NCI-H2171 treated with DMSO at 0.1 percent for 48 hours (cell line): Measurements from ENCODE around the gene TRIO.

Experiments used
- DNase-seq: peaks from one replicate; lab custom pipeline; 2025; lab: John Stamatoyannopoulos, UW

TRIO gene

DNA sequence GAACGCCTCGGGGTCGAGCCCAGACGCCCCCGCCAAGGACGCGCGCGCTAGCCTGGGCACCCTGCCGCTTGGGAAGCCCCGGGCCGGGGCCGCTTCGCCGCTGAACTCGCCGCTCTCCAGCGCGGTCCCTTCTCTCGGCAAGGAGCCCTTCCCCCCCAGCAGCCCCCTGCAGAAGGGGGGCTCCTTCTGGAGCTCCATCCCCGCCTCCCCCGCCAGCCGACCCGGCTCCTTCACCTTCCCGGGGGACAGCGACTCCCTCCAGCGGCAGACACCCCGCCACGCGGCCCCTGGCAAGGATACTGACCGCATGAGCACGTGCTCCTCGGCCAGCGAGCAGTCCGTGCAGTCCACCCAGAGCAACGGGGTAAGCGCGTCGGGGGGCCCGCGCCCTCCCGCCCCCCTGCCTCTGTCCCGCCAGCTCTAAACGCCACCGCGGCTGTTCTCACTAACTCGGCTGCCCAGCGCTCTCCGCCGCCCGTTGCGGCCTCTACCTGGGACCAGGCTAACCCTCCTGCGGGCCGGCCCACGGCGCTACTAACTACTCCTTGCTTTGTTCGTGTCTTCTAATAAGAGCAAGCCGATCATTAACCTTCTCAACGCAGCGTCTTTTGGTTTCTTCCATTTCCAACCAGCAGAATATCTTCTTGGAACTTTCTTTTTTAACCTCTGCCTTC lies 344.9 kb downstream of the TRIO start:
- DNase-seq = no peak

DNA sequence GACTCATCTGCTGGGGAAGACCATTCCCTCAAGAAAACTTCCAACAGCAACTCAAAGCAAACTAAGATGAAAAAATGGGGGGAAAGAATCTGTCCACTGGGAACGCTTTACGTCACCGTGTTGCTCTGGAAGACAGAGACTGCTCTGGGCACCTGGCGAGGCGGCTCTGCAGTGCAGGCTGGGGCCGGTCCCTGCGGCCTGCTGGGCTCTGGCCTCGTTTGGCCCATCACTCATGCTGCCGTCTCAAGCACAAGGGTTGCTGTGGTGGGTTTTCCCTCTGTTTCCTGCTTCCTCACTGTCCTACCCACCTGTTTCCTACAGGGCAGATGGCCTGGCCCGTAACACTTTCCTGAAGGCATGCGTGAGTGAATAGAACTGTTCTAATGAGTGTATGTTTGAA lies 345.6 kb downstream of the TRIO start:
- DNase-seq = no peak

GRCh38 chr5:14489643-14490042 lies 346.5 kb downstream of the TRIO start:
- DNase-seq = no peak

- DNase-seq = no peak
These were observed 347.2 kb downstream of the TRIO start for GRCh38 chr5:14490309-14490711.

DNA sequence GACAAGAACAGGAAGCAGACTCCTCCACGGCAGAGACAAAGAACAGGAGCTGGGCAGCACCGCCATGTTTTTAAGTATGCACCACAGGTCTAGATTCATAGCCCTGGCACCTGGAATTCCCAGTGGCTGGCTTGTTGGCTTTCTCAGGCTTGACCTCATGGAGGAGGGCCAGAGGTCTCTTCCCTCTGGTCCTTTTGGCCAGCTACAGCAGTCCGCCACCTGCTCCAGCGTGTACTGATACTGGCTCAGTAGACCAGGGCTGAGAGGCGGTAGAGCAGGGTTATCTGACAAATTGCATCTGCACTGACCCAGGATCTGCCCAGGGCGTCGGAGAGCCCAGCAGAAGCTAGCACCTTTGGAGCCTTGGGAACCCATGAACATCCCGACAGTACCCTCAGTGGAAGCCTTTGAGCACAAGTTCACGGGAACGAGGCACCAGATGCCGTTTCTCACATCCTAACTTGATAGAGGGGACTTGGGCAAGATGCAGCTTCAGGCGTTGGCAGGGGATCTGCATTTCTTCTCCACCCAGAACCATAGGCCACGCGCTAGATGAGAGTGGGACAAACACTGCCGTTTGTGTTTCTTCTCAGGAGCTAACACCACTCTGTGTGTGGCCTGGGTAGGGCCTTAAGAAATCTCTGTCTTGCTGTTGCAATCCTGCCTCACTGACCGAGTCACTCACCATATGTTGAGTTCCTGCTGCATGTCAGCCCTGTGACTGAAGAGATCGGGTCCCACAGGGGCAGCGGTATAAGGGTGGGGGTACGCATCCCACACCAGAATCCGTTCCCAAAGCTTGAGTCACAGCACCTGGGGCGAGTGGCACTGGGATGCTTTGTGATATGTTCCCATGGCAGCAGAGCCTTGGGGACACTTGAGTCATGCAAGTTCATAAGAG lies 348.1 kb downstream of the TRIO start:
- DNase-seq = no peak

- no peak for DNase-seq
These were observed 349.3 kb downstream of the TRIO start for GRCh38 chr5:14492331-14492964.

DNA sequence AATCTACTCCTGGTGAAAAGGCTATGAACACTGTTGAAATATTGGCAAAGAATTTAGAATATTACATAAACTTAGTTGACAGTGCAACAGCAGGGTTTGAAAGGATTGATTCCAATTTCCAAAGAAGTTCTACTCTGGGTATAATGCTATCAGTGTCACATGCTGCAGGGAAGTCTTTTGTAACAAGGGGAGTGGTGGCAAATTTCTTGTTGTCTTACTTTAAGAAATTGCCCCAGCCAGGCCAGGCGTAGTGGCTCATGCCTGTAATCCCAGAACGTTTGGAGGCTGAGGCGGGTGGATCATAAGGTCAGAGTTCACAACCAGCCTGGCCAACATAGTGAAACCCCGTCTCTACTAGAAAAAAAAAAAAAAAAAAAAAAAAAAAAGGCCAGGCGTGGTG lies 352.2 kb downstream of the TRIO start:
- no peak for DNase-seq

DNA sequence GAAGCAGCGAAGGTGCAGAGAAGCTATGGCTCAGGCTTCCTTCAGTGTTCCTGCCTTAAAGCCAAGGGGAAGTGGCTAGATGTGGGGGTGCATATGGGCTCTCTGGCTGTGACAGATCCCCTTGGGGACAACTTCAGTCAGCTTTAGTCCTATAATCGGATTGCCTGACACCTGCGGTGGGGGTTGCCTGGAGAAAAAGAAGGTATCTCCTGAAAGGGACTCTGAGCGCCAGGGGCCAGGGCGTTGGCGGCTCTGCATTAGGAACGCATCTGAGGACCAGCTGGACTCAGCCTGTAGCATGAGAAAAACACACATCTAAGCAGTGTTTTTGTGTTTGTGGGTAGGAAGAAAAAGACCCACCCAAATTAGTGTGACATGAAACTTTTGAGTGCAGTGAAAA lies 354.2 kb downstream of the TRIO start:
- no peak for DNase-seq

- no peak for DNase-seq
These were observed 358.5 kb downstream of the TRIO start for GRCh38 chr5:14501353-14502293.

- DNase-seq = no peak
These were observed 359.1 kb downstream of the TRIO start for GRCh38 chr5:14502294-14502690.

- DNase-seq = no peak
These were observed 360.0 kb downstream of the TRIO start for GRCh38 chr5:14503017-14503680.

DNA sequence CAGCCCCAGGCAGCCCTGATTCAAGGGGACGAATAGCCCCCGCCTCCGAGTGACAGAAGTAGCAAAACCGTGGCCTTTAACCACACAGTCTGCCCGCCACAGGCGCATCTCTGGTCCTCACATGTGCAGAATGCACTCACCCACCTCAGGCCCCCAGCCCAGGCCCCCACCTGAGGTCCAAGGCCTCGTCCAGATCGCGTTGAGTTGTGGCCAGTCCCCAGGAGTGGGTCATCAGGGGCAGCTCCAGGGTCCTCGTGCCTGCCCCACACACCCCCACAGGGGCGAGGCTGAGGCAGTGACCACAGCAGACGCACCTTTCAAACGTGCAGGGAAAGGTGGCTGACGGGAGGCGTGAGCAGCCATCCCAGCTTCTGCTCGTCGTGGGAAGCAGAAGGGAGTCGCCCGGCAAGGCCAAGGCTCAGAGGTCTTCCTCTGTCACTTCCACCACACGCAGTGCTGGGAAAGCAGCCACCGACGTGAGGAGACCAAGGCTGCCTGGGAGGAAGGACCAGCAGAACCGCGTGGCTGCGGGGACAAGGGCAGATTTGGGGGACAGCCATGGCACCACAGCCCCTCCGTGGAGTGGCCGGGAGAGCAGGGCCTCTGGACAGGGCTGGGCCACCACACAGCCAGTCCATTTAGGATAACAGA lies 360.7 kb downstream of the TRIO start:
- DNase-seq = no peak

GRCh38 chr5:14504332-14504727 lies 361.2 kb downstream of the TRIO start:
- no peak for DNase-seq

DNA sequence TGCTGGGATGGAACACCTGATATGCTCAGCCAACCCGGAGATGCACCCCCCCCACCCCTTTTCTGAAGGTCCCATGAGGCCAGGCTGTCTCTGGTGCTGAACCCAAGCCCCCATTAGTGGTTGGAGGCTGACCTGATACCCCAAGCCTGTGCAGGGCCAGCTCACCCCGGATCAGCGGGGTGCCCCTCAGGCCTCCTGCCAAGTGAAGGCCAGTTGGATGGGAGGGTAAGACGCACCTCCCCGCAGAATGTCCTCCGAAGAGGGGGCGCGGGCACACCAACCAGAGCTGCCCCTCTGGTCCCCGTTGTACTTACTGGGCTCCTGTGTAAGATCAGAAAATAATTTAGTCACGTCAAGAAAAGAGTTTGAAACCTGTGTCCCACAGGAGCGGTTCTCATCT lies 361.7 kb downstream of the TRIO start:
- no peak for DNase-seq

- no peak for DNase-seq
These were observed 362.4 kb downstream of the TRIO start for GRCh38 chr5:14505310-14506139.

DNA sequence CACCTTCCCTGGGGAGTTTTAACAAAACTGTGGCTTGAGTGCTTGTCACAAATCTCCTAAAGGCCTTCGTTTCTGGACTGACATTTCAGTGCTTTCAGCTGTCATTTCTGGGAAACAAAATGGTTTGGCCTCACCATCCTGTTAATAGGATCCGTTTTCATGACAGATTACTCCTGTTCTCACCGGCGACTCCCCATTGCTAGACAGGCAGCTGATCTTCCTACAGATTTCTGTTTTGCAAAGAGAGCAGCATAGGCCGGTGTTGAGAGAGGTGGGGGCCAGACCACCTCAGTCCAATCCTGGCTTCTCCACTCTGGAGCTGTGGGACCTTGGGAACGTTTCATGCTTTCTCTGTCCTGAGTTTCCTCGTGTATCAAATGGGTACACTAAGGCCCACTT lies 363.0 kb downstream of the TRIO start:
- no peak for DNase-seq

- DNase-seq = no peak
These were observed 363.5 kb downstream of the TRIO start for GRCh38 chr5:14506661-14507060.

GRCh38 chr5:14507156-14507941 lies 364.2 kb downstream of the TRIO start:
- DNase-seq = no peak

DNA sequence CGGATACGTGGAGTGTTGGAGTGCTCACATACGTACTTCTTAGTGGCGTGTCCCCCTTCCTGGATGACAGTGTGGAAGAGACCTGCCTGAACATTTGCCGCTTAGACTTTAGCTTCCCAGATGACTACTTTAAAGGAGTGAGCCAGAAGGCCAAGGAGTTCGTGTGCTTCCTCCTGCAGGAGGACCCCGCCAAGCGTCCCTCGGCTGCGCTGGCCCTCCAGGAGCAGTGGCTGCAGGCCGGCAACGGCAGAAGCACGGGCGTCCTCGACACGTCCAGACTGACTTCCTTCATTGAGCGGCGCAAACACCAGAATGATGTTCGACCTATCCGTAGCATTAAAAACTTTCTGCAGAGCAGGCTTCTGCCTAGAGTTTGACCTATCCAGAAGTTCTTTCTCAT lies 364.9 kb downstream of the TRIO start:
- DNase-seq = no peak
